SHP77 treated with DMSO at 0.1 percent for 48 hours (cell line): Measurements from ENCODE around the gene SYNGR1.
"Not testable (repeated sequence)": the region's sequence is repeated elsewhere in the genome, so short reads cannot be mapped to it uniquely, and the experiment has no call there.

ENCODE experiments used
- DNase-seq: peaks from one replicate; lab custom pipeline; 2025; lab: John Stamatoyannopoulos, UW

SYNGR1 gene

DNA sequence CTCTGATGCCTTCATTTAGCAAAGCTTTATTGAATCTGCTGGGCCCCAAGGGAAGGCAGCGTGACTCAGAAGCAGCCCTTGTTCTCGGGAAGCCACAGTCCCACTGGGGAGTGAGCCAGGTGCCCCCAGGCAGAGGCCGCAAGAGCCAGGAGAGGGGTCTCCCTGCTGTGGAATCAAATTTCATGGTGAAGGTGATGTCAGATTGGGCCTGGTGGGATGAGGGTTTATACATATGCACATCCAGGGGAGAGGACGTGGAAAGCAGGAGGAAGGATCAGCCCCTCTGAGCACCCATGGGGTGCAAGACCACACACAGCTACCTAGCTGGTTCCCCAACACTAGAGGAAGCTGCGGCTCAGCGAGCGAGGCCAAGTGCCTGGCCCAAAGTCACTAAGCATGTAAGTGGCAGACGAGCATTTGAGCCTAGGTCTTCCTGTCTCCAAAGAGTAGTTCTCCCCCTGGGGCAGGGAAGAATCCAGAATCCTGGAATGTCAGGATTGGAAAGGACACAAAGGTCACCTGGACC lies 2.0 kb downstream of the SYNGR1 start:
- DNase-seq: no peak

DNA sequence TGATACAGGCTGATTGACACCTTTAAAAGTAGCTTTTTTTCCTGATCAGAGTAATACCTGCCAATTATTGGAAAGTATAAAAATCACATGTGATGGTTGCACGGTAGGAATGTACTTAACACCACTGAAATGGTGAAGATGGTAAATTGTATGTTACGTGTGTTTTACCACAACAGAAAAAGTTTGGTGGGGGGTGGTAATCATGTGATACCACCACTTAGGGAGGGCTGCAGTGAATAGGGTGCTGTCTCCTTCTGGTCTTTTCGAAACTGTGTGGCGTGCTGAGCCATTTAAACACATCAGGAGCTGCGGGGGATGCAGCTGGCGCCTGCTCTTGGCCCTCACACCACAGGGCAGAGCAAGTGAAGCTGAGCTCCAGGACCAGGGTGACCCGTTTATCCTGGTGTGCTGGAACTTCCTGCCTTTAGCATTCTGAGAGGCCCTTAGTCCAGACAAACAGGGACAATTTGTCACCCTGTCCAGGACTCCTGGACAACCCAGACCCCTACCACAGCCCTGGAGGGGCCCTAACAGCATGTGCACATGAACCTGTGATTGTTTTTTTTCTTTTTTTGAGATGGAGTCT lies 2.6 kb downstream of the SYNGR1 start:
- DNase-seq: no peak

DNA sequence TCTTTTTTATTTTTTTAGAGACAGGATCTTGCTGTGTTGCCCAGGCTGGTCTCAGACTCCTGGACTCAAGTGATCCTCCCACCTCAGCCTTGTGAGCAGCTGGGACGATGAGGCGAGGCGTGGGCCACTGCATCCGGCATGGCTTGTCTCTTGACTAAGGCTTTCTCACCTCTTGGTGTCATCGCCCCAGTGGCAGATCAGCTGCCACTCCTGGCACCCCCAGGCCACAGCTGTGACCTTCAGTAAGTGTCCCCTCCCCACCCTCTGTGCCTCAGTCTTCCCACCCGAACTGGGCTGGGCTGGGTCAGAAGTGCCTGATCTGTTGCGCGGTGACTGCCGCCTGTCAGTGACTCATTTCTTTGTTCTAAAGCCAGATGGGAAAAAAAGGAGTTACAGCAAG lies 3.6 kb downstream of the SYNGR1 start:
- no peak for DNase-seq

DNA sequence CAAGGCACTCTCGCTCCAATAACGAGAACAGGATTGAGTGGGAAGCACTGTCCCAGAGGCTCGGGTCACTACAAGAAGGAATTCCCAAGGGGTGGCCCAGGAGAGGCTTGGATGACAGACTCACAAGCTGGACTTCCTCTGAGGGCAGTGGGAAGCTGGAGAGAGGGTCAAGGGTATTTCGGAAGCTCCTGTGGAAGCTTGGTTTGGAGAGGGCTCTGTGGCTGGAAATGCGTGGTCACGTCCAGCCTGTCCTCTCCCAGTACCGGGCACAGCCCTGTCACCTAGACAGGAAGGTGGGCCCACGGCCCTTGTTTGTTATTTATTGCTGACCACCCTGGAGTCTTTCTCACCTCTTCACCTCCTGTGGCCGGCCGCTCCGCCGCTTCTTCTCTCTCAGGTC lies 5.3 kb downstream of the SYNGR1 start:
- no peak for DNase-seq

DNA sequence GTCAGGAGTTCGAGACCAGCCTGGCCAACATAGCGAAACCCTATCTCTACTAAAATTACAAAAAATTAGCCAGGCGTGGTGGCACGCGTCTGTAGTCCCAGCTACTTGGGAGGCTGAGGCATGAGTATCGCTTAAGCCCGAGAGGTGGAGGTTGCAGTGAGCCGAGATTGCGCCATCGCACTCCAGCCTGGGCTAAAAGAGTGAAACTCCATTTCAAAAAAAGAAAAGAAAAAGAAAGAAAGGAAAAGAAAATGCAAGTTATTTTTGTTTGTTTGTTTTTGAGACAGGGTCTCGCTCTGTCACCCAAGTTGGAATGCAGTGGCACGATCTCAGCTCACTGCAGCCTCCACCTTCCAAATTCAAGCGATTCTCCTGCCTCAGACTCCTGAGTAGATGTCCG lies 6.0 kb downstream of the SYNGR1 start:
- not testable (repeated sequence) for DNase-seq

DNA sequence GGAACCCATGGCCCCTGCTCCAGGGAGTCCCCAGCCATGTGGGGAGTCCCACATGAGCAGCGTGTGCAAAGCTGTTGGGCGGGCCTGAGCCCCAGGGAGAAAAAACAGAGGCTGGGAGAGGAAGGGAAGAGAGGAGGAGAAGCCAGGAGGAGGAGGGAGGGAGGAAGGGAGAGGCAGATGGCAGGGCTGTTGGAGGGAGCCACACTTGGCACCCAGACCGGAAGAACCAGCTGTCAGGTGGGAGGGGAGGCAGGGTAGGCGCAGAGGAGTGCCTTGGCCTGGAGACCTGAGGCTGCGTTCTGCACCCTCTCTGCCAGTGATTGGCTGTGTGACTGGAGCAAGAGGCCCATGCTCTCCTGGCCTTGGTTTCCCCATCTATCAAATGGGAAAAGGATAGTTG lies 6.7 kb downstream of the SYNGR1 start:
- DNase-seq: peak; percentile 19

DNA sequence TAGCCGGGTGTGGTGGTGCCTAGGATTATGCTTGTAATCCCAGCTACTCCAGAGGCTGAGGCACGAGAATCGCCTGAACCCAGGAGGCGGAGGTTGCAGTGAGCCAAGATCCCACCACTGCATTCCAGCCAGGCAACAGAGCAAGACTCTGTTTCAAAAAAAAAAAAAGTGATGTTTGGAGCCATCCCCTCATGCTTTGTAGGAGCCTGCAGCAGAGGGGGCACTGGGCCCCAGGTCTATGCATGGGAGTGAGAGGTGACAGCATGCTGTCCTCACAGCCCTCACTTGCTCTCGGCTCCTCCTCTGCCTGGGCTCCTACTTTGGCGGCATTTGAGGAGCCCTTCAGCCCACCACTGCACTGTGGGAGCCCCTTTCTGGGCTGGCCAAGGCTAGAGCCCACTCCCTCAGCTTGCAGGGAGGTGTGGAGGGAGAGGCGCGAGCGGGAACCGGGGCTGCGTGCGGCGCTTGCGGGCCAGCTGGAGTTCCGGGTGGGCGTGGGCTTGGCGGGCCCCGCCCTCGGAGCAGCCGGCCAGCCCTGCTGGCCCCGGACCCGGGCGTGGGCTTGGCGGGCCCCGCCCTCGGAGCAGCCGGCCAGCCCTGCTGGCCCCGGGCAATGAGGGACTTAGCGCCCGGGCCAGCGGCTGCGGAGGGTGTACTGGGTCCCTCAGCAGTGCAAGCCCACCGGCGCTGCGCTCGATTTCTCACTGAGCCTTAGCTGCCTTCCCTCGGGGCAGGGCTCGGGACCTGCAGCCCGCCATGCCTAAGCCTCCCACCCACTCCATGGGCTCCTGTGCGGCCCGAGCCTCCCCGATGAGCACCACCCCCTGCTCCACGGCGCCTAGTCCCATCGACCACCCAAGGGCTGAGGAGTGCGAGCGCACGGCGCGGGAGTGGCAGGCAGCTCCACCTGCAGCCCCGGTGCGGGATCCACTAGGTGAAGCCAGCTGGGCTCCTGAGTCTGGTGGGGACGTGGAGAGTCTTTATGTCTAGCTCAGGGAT lies 7.6 kb downstream of the SYNGR1 start:
- not testable (repeated sequence) for DNase-seq

DNA sequence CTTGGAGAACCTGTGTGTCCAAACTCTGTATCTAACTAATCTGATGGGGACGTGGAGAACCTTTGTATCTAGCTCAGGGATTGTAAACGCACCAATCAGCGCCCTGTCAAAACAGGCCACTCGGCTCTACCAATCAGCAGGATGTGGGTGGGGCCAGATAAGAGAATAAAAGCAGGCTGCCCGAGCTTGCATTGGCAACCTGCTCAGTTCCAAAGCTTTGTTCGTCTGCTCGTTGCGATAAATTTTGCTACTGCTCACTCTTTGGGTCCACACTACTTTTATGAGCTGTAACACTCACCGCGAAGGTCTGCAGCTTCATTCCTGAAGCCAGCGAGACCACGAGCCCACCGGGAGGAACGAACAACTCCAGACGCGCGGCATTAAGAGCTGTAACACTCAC lies 8.4 kb downstream of the SYNGR1 start:
- not testable (repeated sequence) for DNase-seq

DNA sequence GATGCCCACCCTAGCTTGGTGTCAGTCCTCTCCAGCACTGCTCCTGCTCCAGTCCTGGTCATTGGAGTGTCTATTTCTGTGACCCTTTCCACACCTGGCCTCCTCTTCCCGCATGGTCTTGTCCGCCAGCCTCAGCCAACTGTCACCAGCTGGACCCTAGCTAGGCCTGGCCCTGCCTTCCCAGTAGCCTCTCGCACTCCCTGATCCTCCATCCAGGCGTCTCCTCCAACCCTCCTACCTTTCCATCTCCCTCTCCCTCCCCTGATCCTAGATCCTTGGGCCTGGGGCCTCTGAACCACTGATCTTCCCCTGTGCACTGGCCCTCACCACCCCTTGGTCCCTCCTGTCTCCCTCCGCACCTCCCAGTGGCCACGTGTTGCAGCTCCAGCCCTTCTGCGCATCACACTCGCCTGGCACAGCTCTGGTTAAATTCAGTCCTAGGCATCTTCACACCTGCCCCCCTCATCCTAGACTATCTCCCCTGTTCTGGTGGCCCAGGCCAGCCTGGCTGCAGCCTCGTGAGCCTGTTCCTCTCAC lies 9.9 kb downstream of the SYNGR1 start:
- DNase-seq: no peak

DNA sequence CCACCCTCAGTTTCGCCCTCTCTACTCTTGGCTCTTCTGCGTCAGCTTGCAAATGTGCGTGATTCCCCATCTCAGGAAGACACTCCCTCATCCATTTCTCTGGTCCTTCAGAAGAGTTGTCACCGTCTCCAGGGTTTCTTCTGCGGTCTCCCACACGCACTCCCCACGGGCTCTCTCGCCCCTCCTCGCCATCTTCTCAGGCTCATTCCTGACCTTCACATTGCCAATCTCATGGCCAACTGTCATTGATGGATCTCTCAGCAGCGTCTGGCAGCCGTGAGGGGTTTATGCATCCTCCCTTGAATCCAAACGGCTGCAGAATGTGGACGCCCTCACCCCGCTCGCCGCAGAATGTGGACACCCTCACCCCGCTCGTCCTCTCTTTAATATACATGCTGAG lies 10.5 kb downstream of the SYNGR1 start:
- DNase-seq: no peak

DNA sequence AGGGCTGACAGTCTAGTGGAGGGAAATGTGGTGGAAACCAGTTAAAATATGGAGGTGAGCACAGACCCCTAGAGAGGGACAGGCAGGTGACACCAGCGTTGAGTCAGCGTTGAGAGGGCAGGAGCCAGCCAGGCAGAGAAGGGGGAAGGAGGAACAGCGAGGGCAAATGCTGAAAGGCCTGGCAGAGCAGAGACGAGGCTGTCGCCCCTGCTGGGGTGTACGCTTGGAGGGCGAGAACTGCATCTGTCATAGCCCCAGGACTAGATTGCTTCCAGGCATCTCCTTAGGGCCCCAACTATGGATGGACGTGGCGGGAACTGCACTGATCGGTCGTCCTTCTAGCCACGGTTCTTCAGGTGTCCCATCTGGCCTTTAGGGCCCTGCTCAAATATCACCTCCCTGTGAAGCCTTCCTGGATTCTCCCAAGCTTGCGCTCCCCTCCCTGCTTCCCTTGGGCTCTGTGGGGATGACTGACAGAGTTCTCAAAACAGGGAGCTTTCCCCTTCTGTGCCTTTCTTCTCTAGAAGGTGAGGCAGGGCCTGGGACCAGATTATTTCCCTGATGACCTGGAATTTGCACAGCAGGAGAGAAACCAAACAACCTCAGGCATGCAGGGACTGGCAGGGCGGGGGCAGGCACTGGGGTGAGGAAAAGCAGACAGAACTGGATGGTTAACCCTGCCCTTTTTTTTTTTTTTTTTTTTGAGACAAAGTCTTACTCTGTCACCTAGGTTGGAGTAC lies 11.1 kb downstream of the SYNGR1 start:
- no peak for DNase-seq

DNA sequence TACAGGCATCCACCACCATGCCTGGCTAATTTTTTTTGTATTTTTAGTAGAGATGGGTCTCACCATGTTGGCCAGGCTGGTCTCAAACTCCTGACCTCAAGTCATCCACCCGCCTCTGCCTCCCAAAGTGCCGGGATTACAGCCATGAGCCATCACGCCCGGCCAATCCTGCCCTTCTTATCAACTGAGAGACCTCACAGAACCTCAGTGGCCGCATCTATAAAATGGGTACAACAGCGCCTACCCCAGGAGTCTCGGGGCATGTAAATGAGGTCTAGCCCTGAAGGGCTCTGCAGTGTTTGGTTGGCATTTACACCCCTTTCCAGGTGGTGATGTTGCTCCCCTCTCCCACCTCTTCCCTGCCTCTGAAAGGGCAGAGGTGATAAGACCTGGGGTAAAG lies 11.7 kb downstream of the SYNGR1 start:
- no peak for DNase-seq

DNA sequence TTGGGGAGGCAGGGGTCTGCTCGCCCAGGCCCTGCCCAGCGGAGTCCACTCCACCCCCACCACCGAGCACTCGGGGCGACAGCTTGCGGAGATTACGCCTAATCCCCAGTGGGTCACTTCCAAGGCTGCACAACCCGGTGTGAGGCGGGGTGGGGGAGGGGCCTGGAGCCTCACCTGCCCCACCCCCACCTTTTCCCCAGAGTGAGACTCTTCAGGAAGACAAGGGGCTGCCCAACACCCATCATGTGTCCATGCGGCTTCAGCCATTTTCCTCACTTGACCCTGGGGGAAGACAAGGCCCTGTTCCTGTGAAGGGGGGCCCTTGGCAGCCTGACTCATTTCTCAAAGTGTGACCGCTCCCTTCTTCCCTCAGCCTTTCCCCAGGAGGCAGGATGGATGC lies 12.5 kb downstream of the SYNGR1 start:
- no peak for DNase-seq

DNA sequence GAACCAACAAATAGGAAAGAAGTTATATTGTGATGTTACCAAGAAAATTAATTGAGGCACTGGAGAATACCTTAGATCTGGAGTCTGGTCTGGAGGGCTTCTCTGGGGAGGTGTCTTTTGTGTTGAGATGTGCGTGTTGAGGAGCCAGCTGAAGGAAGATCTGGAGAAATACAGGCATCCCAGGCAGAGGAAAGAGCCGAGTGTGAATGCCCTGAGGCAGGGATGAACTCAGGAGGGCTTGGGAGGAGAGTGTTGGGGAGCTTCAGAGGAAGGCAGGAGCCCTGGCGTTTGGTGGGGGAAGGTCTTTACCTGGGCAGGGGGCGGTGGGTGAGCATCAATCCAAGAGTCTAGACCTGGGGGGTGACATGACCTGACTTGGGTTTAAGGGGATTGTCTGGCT lies 13.1 kb downstream of the SYNGR1 start:
- no peak for DNase-seq

DNA sequence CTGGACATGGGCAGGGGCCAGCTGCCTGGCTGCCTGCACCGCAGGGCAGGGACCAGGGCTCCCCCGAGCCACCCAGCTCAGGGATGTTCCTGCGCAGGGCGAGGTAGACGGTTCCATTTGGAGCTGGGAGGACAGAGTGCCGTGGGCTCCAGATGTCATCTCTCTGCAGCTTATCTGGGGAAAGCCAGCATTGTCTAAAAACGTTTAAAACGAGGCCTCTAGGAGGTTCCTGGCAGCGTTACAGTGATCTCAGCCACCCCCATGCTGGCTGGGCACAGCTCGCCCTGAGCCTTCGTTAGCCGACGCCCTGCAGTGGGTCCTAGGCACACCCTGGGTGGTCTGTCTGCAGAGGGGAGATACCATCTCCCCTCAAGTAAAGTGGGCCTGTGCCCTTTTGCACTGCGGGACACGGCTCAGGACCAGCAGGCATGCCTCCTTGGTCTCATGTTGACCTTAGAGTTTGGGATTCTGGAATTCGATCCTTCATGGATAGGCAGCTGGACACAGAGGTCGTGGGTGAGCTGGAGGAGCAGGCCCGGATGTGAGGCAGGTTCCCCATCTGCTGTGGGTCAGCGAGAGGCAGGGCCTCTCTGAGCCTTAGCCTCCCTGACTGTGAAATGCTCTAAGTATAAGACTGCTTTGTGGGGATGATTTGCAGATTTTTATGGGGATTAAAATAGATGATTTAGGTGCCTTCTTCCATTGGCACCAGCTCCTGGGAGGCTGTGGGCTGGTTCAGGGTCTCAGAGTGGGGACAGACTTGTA lies 14.1 kb downstream of the SYNGR1 start:
- DNase-seq: no peak

DNA sequence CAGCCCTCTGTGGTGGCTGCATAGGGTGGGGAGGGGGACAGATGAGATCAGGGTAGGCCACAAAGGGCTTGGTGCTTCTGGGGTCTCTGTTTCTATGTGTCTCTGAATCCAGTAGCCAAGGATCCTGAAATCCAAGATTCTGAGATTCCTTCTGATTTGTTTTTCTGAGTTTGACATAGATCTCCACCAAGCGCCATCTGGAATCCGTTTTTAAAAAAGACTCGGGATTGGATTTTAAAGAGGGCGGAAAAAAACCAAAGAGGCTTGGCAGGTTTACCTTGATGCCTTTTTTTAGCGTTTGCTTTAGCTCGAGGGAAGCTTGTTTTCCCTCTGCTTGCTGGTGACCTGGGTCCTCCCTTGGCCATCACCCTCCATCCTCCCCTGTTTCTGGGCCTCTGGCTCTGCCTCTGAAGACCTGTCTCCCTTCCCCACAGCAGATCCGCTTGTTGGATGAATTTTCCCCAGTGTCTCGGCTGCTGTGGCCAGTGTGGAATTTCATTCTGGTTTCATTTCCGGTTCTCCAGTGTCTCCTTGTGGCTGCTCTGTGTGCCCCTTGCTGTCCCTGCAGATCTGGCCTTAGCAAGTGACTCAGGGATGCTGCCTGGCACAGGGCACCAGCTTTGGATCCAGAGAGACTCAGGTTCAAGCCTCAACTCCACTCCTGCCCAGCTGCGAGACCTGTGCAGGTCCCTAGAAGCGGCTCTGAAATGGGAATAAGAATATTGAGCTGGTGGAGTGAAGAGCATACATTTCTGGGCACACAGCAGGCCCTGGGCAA lies 15.1 kb downstream of the SYNGR1 start:
- no peak for DNase-seq

DNA sequence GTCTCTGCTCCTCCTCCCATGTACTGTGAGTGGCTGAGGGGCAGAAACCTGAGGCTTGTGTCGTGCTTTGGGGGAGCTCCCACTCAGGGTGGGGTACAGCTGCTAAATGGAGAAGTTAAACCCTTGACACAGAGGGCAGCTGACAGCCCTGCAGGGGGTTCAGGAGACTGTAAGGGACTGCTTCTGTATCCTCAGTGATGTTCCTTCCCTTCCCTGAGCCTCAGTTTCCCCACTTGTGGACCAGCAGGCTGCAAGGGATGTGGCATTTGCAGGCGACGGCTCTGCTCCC lies 15.6 kb downstream of the SYNGR1 start:
- no peak for DNase-seq

DNA sequence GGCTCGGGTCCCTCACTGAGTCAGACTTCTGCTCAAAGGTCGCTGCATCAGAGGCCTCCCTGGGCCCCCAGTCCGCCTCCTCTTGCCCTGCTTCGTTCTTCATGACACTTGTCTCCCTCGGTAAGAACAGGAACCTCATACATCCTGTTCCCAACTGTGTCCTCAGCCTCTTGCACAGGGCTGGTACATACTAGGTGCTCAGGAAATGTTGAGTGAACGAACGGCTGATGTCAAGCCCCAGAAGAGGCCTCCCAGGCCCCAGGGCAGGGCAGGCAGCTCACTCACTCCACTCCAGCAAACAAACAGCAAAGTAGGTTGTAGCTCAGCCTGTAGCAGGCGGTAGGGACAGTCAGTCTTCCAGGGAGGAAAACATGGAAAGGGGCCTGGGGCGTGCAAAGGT lies 17.2 kb downstream of the SYNGR1 start:
- DNase-seq: no peak

DNA sequence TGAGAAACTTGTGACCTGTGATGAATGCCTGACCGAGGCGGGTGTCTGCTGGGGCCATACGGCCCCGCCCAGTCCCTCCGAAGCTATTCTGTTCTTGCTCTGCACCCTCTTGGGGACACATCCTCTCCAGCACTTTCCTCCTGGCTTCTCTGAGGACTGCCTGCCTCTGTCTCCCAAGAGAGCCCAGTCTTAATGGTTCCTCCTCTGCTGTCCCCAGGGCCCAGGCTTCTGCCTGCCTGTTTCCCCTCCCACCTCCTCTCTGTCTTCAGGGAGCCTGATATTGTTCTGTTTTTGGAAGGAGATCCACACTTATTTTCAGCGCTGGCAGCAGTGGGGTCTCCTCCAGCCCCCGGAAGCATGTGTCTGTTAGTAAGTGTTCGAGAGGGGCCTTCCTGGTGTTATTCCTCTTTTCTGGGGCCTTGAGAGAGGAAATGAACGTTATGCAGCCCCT lies 18.7 kb downstream of the SYNGR1 start:
- DNase-seq: no peak

DNA sequence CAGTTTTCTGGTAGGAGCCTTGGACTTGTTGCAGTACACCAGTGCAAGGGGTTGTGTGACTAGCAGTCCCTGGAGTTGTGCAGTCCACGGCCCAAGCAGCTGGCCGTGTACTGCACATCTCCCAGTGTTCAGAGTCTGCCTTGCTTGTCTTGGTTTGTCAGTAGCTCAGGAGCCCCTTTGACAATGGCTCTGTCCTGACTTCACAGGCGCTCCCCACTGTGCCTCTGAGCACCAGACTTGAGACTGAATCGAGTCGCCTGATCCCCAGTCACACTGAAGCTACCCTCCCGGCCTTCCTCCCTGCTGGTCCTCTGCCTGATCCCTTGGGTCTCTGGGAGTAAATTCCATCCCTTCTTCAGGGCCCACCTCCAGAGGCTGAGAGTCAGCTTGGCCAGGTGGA lies 19.4 kb downstream of the SYNGR1 start:
- no peak for DNase-seq

DNA sequence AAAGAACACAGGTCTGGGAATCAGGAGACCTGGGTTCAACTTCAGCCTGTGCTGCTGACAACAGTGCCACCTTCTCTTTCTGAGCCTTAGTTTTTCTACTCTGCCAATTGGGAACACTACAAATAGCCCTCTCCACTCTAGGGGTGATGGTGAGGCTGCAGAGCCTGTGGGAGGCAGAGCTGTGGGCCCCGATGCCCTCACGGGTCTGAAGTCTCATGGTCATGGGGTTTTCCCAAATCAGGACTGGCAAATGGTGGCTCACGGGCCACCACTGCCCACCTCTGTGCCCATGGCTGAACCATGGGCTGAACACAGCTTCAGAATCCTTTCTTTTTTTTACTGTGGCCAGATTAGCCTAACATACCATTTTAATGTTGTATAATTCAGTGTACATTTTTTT lies 19.8 kb downstream of the SYNGR1 start:
- no peak for DNase-seq
